ENCODE data around the gene PRPF8. TPM values are rescaled to one million over a fixed set of nuclear protein-coding genes. Genes with fewer than 3 reads are reported as not detected.

PRPF8 gene
- total and polyA plus RNA-seq, 2 experiments from 2014 or later = 178 to 246 TPM

DNA sequence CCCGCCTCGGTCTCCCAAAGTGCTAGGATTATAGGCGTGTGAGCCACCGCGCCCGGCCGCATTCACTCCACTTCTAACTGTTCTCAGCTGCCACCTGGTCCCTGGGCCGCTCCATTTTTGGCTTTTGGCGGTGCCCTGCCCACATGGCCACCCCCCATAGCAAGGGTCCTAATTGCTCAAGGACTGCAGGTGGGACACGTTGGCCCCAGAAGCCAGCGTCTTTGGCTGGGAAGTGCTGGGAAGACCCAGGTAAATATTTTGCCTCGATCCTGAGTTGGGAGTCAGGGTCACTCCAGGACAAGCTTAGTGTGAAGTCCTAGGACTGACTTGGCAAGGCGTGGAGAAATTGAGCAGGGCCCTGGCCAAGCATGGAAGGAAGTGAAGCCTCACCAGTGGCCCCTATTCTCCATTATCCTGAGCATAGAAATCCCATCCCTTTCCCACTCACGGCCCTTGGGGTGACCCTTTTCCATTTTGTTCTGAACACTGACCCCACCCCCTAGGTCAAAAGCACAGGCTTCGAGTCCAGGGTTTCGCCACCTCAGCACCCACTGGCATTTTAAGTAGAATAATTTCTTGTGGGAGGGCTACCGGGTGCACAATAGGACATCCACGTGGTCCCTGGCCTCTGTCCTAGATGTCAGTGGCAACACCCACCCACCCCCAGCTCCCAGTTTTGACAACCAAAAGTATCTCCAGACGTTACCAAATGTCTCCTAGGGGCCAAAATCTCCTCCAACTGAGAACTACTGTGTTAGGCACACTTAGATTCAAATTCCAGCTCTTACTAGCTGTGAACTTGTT is 33.9 kb upstream of the PRPF8 start:
- Histone ChIP-seq H3K4me1 (ENCODE audit: insufficient read depth) (peaks cover 16% of the 10 kb centered on the region), H3K27ac (ENCODE audit: low read depth) (no peak overlapping the region), H3K4me2 (no peak overlapping the region; the same call in 1 of the 2 replicates), H4K20me1 (replicated peaks; ENCODE audit: insufficient read depth) (no peaks in the 10 kb centered on the region), H3K79me2 (replicated peaks; ENCODE audit: insufficient read depth) (no peaks in the 10 kb centered on the region), H2AFZ (no peak overlapping the region), H3F3A (replicated peaks; ENCODE audit: low read depth) (peaks cover 5% of the 10 kb centered on the region), H3K27me3 (ENCODE audit: insufficient read depth) (peaks cover under 1% of the 10 kb centered on the region; the same call in 1 of the 2 replicates), H3K4me3 (peak overlapping the region; percentile 58; the same call in 1 of the 2 replicates), H3K36me3 (ENCODE audit: insufficient read depth) (no peaks in the 10 kb centered on the region), H3K9me2 (ENCODE audit: insufficient read depth) (no peaks in the 10 kb centered on the region)
- Mint-ChIP-seq H3K4me1 (peaks cover 10% of the 10 kb centered on the region; the same call in 2 of the 3 replicates), H3K4me3 (peak overlapping the region; percentile 94), H3K36me3 (ENCODE audit: low read depth) (peaks cover 3% of the 10 kb centered on the region; the same call in 2 of the 3 replicates), H3K27ac (peak overlapping the region; percentile 100; the same call in 1 of the 2 replicates), H3K27me3 (ENCODE audit: insufficient read depth, low read depth, poor library complexity) (peaks cover 42% of the 10 kb centered on the region), H3K9me3 (no peaks in the 10 kb centered on the region)
- no peak for DNase-seq (ENCODE audit: low spot score)
- no peak for TF ChIP-seq ZNF114 (CRISPR knock-in tag; IDR thresholded peaks at IDR 0.05)
- no peak for TF ChIP-seq STAT1 (IDR thresholded peaks at IDR 0.05; ENCODE audit: unreplicated experiment)
- TF ChIP-seq NANOG (IDR thresholded peaks at IDR 0.05; ENCODE audit: borderline replicate concordance) = no peak
- no peak for TF ChIP-seq POLR2AphosphoS5 (IDR thresholded peaks at IDR 0.05; ENCODE audit: low read depth)
- TF ChIP-seq CREB1 (CRISPR knock-in tag; IDR thresholded peaks at IDR 0.05; ENCODE audit: low read depth) = no peak
- TF ChIP-seq, protein P1, sequence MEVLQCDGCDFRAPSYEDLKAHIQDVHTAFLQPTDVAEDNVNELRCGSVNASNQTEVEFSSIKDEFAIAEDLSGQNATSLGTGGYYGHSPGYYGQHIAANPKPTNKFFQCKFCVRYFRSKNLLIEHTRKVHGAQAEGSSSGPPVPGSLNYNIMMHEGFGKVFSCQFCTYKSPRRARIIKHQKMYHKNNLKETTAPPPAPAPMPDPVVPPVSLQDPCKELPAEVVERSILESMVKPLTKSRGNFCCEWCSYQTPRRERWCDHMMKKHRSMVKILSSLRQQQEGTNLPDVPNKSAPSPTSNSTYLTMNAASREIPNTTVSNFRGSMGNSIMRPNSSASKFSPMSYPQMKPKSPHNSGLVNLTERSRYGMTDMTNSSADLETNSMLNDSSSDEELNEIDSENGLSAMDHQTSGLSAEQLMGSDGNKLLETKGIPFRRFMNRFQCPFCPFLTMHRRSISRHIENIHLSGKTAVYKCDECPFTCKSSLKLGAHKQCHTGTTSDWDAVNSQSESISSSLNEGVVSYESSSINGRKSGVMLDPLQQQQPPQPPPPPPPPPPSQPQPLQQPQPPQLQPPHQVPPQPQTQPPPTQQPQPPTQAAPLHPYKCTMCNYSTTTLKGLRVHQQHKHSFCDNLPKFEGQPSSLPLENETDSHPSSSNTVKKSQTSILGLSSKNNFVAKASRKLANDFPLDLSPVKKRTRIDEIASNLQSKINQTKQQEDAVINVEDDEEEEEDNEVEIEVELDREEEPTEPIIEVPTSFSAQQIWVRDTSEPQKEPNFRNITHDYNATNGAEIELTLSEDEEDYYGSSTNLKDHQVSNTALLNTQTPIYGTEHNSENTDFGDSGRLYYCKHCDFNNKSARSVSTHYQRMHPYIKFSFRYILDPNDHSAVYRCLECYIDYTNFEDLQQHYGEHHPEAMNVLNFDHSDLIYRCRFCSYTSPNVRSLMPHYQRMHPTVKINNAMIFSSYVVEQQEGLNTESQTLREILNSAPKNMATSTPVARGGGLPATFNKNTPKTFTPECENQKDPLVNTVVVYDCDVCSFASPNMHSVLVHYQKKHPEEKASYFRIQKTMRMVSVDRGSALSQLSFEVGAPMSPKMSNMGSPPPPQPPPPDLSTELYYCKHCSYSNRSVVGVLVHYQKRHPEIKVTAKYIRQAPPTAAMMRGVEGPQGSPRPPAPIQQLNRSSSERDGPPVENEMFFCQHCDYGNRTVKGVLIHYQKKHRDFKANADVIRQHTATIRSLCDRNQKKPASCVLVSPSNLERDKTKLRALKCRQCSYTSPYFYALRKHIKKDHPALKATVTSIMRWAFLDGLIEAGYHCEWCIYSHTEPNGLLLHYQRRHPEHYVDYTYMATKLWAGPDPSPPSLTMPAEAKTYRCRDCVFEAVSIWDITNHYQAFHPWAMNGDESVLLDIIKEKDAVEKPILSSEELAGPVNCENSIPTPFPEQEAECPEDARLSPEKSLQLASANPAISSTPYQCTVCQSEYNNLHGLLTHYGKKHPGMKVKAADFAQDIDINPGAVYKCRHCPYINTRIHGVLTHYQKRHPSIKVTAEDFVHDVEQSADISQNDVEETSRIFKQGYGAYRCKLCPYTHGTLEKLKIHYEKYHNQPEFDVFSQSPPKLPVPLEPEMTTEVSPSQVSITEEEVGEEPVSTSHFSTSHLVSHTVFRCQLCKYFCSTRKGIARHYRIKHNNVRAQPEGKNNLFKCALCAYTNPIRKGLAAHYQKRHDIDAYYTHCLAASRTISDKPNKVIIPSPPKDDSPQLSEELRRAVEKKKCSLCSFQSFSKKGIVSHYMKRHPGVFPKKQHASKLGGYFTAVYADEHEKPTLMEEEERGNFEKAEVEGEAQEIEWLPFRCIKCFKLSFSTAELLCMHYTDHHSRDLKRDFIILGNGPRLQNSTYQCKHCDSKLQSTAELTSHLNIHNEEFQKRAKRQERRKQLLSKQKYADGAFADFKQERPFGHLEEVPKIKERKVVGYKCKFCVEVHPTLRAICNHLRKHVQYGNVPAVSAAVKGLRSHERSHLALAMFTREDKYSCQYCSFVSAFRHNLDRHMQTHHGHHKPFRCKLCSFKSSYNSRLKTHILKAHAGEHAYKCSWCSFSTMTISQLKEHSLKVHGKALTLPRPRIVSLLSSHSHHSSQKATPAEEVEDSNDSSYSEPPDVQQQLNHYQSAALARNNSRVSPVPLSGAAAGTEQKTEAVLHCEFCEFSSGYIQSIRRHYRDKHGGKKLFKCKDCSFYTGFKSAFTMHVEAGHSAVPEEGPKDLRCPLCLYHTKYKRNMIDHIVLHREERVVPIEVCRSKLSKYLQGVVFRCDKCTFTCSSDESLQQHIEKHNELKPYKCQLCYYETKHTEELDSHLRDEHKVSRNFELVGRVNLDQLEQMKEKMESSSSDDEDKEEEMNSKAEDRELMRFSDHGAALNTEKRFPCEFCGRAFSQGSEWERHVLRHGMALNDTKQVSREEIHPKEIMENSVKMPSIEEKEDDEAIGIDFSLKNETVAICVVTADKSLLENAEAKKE (CRISPR knock-in tag; IDR thresholded peaks at IDR 0.05) = no peak
- TF ChIP-seq, protein P2, sequence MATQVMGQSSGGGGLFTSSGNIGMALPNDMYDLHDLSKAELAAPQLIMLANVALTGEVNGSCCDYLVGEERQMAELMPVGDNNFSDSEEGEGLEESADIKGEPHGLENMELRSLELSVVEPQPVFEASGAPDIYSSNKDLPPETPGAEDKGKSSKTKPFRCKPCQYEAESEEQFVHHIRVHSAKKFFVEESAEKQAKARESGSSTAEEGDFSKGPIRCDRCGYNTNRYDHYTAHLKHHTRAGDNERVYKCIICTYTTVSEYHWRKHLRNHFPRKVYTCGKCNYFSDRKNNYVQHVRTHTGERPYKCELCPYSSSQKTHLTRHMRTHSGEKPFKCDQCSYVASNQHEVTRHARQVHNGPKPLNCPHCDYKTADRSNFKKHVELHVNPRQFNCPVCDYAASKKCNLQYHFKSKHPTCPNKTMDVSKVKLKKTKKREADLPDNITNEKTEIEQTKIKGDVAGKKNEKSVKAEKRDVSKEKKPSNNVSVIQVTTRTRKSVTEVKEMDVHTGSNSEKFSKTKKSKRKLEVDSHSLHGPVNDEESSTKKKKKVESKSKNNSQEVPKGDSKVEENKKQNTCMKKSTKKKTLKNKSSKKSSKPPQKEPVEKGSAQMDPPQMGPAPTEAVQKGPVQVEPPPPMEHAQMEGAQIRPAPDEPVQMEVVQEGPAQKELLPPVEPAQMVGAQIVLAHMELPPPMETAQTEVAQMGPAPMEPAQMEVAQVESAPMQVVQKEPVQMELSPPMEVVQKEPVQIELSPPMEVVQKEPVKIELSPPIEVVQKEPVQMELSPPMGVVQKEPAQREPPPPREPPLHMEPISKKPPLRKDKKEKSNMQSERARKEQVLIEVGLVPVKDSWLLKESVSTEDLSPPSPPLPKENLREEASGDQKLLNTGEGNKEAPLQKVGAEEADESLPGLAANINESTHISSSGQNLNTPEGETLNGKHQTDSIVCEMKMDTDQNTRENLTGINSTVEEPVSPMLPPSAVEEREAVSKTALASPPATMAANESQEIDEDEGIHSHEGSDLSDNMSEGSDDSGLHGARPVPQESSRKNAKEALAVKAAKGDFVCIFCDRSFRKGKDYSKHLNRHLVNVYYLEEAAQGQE (IDR thresholded peaks at IDR 0.05; ENCODE audit: unreplicated experiment) = no peak
- no peak for TF ChIP-seq EZH2 (IDR thresholded peaks at IDR 0.05; ENCODE audit: low read depth, unreplicated experiment)
- no peak for TF ChIP-seq EZH2phosphoT487 (IDR thresholded peaks at IDR 0.05; ENCODE audit: unreplicated experiment)
- no peak for TF ChIP-seq CTCF (conservative IDR thresholded peaks at IDR 0.05; ENCODE audit: low read depth in 2 of 2)
- TF ChIP-seq, protein P3, sequence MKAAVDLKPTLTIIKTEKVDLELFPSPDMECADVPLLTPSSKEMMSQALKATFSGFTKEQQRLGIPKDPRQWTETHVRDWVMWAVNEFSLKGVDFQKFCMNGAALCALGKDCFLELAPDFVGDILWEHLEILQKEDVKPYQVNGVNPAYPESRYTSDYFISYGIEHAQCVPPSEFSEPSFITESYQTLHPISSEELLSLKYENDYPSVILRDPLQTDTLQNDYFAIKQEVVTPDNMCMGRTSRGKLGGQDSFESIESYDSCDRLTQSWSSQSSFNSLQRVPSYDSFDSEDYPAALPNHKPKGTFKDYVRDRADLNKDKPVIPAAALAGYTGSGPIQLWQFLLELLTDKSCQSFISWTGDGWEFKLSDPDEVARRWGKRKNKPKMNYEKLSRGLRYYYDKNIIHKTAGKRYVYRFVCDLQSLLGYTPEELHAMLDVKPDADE (IDR thresholded peaks at IDR 0.05) = no peak
- TF ChIP-seq JUNB (IDR thresholded peaks at IDR 0.05; ENCODE audit: unreplicated experiment) = no peak
- no peak for TF ChIP-seq ZNF331 (CRISPR knock-in tag; IDR thresholded peaks at IDR 0.05; ENCODE audit: low read depth)
- ATAC-seq = no peak
